DMS 273 (cell line): Measurements from ENCODE around the gene RASSF7.

Experiments
- DNase-seq: peaks from one replicate; lab custom pipeline; 2025; ENCODE audit not compliant: unreplicated experiment; lab: John Stamatoyannopoulos, UW

Gene RASSF7

GRCh38 chr11:551131-551530 is 9.6 kb upstream of the RASSF7 start:
- no peak for DNase-seq

DNA sequence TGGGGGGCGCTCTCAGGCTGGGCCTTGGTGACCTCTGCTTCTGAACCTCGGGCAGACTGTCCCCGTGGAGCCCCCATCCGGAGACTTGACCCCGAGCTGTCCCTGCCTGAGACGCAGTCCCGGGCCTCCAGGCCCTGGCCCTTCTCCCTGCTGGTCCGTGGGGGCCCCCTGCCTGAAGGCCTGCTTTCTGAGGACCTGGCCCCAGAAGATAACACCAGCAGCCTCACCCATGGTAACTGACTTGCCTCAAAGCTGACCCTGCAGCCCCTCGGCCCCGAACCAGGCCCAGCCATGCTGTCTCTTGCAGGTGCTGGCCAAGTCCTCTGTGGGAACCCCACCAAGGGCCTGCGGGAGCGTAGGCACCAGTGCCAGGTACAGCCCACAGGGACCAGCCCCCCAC is 9.2 kb upstream of the RASSF7 start:
- no peak for DNase-seq

GRCh38 chr11:553083-553987 is 7.4 kb upstream of the RASSF7 start:
- no peak for DNase-seq

DNA sequence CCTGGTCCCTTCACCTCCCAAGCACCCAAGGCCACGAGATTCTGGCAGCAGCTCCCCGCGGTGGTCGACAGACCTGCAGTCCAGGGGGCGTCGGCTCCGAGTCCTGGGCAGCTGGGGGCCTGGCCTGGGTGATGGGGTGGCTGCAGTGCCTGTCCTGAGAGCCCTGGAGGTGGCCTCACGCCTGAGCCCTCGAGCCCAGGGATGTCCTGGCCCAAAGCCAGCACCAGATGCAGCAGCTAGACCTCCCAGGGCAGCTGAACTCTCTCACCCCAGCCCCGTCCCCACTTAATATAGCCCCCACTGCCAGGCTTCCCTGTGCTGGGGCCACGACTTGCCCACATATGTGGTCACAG is 6.8 kb upstream of the RASSF7 start:
- no peak for DNase-seq

- DNase-seq: peak; percentile 78
These were observed 6.1 kb upstream of the RASSF7 start for GRCh38 chr11:554428-555226.

DNA sequence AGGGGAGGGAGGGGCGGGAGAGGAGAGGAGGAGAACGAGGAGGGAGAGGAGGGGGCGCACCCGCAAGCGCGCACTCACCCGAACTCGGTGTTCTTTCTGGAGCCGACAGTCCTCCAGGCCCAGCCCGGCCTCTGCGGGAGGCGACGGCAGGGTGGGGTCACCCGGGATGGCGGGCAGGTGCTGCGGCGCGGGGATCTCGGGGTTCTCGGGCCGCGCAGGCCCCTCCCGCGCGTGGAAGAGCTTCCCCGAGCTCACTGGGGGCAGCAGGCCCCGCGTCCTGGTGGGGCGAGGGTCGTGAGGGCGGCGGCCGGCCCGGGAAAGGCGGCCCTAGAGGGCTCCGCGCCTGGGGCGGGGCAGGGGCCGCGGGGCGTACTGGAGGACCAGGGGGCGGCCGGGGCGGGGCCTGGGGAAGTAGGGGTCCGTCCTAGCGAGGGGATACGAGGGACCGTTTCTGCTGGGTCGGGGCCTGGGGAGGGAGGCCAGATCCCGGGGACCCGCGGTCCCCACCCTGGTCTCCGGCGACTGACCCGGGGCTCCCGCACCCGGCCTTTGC is 5.5 kb upstream of the RASSF7 start:
- no peak for DNase-seq

DNA sequence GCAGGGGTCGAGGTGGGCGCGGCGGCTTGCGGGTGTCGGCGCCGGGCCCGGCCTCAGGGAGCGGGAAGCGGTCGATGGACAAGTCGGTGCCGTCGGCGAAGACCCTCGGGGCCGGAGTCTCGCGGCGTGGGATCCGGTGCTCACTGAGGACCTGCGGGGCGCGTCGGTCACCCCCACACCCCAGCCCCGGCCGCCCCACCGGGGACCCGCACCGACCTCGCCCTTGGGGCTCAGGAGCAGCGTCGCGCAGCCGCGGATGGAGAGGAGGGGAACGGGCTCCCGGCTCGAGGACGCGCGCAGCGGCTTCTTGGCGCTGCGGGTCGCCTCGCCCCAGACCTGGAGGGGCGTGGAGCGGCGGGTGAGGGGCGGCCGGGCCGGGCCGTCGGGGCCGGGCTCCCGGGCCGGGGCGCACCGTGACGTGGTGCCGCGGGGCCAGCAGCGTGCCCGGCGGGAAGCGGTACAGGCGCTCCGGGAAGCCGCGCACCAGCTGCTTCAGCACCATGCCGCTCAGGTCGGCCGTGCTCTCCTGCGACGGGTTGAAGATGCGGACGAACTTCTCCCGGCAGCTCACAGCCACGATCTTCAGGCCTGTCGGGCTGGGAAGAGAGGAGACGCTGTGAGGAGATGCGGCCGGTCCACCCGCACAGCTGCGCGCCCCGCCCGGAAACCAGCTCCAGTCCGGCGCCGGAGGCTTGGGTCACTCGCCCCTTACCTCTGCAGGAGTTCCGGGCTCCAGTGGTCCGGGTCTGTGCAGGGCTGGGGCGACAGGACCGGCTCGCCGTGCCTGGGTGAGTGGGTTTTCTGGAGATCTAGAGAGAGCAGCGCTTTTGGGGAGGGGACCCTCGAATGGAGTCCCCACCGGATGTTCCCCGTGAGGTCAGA is 4.7 kb upstream of the RASSF7 start:
- DNase-seq: peak; percentile 66

- DNase-seq: no peak
These were observed 4.0 kb upstream of the RASSF7 start for GRCh38 chr11:556662-557256.

GRCh38 chr11:557328-558132 is 3.2 kb upstream of the RASSF7 start:
- no peak for DNase-seq

DNA sequence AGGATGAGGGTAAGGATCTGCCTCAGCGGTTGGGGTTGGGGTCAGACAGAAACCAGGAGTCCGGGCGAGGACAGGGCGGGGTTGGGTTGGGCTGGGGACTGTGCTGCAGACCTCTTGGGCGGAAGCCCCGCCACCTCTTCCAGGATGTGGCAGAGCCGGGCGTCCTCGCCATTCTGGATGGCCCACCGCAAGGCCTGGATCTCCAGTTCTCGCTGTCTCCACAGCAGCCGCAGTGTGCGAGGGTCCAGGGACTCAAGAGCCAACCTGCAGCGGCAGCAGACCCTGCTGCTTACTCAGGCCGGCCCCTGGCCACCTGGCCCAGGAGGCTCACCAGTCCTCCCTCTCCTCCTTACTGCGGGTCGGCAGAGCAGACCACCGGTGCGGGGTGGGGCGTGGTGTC is 2.3 kb upstream of the RASSF7 start:
- no peak for DNase-seq

GRCh38 chr11:559020-559620 is 1.6 kb upstream of the RASSF7 start:
- DNase-seq: no peak

DNA sequence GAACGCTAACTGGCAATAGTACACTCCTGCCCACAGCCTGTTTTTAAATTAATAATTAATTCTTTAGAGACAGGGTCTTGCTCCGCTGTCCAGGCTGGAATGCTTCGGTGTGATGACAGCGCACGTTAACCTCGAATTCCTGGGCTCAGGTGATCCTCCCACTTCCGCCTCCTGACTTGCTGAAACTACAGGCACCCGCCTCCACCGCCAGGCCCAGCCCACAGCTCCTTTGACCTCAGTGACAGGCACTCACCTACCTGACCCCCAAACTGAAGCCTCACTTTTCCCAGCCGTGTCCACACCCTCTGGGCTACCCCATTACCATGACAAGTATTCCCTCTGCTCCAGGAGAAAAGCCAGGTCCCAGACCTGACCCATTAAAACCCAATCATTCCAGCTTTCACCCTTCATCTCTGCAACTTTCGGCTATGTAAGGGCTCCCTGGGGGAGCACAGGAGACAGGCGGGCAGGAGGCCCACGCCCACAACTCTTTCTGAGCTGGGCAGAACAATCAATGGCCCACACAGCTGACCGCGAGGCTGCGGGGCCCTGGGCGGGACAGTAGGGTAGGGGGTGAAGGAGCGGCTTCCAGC is 962 bp upstream of the RASSF7 start:
- DNase-seq: no peak

- no peak for DNase-seq
These were observed 606 bp downstream of the RASSF7 start for GRCh38 chr11:561148-562003.

GRCh38 chr11:562046-562645 is 1.4 kb downstream of the RASSF7 start:
- DNase-seq: no peak

DNA sequence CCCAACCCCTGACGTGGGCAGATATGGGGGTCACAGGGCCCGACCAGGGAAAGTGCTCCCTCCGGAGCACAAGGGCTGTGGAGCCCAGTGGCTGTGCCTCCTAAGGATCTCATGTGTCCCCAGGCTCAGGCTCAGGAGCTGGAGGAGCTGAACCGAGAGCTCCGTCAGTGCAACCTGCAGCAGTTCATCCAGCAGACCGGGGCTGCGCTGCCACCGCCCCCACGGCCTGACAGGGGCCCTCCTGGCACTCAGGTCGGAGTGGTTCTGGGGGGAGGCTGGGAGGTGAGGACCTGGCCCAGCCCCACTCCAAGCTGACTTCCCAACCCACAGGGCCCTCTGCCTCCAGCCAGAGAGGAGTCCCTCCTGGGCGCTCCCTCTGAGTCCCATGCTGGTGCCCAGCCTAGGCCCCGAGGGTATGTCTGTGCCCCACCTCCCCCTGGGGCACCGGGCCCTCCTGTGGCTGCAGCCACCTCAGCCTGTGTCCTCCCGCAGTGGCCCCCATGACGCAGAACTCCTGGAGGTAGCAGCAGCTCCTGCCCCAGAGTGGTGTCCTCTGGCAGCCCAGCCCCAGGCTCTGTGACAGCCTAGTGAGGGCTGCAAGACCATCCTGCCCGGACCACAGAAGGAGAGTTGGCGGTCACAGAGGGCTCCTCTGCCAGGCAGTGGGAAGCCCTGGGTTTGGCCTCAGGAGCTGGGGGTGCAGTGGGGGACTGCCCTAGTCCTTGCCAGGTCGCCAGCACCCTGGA is 2.5 kb downstream of the RASSF7 start:
- DNase-seq: no peak

- DNase-seq: no peak
These were observed 3.2 kb downstream of the RASSF7 start for GRCh38 chr11:563812-564578.
